ENCODE results near the gene INSYN1.

Gene INSYN1

DNA sequence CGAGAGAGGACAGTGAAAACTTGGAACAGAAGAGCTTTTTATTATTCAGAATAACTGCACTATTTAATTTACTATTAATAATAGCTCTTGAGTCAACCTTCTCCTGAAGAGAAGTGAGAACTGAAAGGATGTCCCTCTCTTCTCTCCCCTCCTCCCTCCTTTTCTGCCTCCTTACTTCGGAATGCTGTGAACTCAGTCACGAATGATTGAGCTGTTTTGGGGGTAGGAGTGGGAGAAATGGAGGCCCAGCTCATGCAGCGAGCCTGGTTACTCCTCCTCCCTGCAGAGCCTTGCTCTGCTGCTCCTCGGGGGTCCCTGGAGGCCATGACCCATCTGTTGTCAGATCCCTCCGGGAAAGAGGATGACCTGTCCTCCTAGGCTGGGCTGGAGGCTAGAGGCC, 20.3 kb upstream of the INSYN1 start:
- DNase-seq (ENCODE audit: low read depth): no peak

GRCh38 chr15:73771385-73772045, 18.4 kb upstream of the INSYN1 start:
- DNase-seq (ENCODE audit: low read depth): no peak

GRCh38 chr15:73770050-73770449, 16.9 kb upstream of the INSYN1 start:
- DNase-seq (ENCODE audit: low read depth): no peak

- DNase-seq (ENCODE audit: low read depth): no peak
These were observed 14.8 kb upstream of the INSYN1 start for GRCh38 chr15:73767806-73768501.

DNA sequence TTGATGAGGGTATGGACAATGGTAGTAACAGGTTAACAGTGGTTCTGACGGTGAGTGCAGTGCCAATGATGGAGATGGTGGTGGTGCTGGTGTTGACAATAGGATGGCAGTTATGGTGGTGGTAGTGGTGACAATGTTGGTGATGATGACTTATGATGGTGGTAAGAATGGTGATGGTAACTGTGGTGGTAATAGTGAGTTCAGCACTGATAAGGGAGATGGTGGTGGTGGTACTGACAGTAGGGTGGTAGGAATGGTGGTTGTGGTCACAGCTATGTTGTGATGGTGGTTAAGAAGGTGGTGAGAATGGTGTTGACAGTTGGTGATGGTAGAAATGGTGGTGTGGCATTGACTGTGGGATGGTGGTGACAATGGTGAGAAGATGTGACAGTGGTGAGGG, 13.4 kb upstream of the INSYN1 start:
- DNase-seq (ENCODE audit: low read depth): no peak

DNA sequence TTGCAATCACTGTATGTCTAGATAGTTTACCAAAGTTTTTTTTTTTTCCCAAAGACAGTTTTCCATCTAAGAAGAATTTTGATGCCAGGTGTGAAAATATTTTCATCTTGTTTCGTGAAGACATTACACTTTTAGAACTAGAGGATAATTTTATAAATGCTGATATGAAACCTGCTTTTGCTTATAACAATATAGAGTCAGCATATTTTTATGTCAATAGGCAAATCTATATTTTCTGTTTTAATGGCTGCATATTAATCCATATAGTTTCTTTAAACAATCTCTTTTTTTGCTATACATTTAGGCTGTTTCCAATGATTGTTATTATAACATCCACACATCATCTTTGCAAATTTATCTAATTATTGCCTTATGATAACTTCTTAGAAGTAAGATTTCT, 12.6 kb upstream of the INSYN1 start:
- DNase-seq (ENCODE audit: low read depth): no peak

- no peak for DNase-seq (ENCODE audit: low read depth)
These were observed 10.8 kb upstream of the INSYN1 start for GRCh38 chr15:73763931-73764330.

- DNase-seq (ENCODE audit: low read depth): no peak
These were observed 7.5 kb upstream of the INSYN1 start for GRCh38 chr15:73760330-73761329.

GRCh38 chr15:73758461-73758860, 5.3 kb upstream of the INSYN1 start:
- DNase-seq (ENCODE audit: low read depth): no peak

- no peak for DNase-seq (ENCODE audit: low read depth)
These were observed 4.4 kb upstream of the INSYN1 start for GRCh38 chr15:73757571-73757970.

DNA sequence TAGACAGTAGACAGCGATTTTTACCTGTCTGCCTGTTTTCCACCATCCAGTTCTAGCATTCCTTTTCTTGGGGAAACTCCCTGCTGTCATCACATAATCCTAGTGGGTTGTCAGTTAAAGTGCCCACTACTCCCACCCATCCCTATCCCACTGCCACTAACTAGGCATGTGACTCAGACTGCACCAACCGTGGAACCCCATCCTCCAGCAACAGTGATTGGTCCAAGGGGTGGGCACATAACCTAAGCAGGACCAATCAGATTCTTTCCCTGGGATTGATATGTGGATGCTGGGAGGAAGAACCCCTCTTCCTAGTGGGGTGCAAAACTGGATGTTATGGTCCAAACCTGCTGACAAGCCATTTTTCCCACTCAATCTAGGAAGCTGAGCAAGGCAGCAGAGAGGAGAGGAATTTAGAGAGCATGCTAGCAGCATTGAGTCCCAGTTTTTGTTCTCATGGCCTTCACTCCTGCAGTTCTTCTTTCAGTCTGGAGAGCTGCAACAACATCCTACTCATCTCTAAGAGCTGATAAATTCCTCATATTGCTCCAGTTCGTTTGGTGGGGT, 3.9 kb upstream of the INSYN1 start:
- no peak for DNase-seq (ENCODE audit: low read depth)

GRCh38 chr15:73756390-73756789, 3.2 kb upstream of the INSYN1 start:
- no peak for DNase-seq (ENCODE audit: low read depth)

GRCh38 chr15:73755946-73756345, 2.8 kb upstream of the INSYN1 start:
- no peak for DNase-seq (ENCODE audit: low read depth)

- DNase-seq (ENCODE audit: low read depth): no peak
These were observed 2.3 kb upstream of the INSYN1 start for GRCh38 chr15:73755481-73755880.

- no peak for DNase-seq (ENCODE audit: low read depth)
These were observed 1.3 kb upstream of the INSYN1 start for GRCh38 chr15:73754461-73754860.

DNA sequence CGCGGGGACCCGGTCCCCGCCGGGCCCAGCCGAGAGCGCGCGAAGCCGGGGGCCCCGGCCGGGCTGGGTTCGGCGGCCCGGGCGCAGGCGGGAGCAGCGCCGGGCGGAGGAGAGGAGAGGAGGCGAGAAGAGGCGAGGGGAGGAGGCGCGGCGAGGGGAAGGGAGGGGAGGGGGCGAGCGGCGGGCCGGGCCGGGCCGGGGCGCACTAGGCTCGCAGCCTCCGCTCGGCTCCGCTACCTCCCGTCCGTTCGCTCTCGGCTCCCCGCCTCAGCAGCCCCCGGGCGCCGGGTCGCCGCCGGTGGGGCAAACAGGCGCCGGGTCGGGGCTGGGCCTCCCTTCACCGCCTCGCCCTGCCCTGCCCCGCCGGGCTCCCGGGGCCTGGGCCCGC, 351 bp downstream of the INSYN1 start:
- no peak for DNase-seq (ENCODE audit: low read depth)

DNA sequence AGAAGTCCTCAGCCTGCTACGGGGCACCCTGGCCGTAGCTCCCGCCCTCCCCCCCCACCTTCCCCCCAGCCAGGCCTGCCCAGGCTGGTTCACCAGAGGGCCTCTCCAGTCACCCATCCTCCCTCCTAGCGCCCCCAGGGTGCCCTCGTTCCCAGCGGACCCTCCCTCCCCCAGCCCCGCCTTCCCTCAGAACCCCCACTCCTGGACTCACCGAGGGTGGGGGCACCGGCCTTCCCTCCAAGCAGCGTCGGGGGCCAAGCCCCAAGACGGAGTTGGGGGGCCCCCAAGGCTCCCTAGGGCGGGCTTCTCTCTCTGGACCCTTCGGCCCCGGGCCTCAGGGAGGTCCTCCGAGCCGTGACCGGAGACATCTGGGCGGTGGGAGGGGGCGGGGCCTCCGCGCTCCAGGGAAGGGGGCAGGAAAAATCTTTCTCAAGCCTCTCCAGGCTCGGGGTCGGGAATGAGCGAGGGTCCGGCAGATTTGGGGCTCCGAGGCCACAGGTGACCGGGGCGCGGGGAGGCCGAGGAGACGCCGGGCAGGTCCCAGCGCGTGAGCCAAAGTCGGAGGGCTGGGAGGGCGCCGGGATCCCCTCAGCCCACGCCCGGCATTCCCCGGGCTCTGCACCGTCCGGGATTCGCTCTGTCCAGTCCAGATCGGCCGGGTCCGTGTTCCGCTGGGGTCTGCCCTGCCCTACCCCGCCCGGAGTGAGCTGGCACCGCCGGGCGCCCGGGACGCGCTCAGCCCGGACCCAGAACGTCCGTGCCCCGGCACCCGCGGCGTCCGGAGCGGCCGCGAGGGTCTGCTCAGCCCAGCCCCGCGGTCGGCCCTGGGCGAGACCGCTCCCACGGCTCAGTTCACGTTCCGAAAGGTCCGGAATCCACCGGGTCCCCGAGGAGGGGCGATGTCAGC, 999 bp downstream of the INSYN1 start:
- no peak for DNase-seq (ENCODE audit: low read depth)

DNA sequence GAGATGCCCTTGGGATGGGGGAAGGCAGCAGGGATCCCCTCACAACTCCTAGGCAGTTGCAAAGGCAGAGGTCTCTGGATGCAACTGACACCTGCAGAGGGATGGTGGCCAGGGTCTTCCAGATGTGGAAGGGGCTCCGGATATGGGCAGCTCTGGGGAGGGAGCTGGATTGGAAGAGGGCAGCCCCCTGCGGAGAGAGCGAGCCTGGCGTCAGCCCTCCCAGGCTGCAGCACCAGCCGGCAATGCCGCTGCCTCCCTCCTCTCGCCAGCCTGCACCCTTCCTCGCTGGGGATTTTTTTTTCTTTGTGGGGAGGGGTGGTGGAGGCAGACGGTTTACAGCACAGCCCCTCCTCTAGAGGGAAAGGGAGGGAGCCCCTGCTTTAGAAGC, 1.6 kb downstream of the INSYN1 start:
- DNase-seq (ENCODE audit: low read depth): no peak

- DNase-seq (ENCODE audit: low read depth): no peak
These were observed 2.2 kb downstream of the INSYN1 start for GRCh38 chr15:73750951-73751350.

DNA sequence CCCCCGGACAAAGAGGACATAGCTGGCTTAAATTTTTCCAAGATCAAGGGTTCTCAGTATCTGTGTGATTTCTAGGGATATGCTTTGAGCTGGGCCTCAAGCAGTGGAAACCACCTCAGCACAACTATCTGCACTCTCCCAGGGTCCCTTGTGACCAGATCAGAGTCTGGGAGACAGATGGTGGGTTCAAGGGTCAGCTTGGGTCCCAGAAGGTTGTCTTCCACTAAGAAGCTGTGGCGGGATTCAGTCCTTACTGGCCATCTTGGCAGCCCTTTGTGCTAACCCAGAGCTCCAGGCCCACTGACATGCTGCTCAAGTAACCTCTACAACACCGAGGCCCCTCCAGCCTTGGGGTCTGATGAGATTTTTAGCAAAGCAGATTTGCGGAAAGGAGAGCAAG, 2.7 kb downstream of the INSYN1 start:
- DNase-seq (ENCODE audit: low read depth): no peak

GRCh38 chr15:73749971-73750370, 3.2 kb downstream of the INSYN1 start:
- no peak for DNase-seq (ENCODE audit: low read depth)
